SK-N-SH (cell line): ENCODE measurements around the gene VIL1. TPM values are rescaled to one million over a fixed set of nuclear protein-coding genes. Genes with fewer than 3 reads are reported as not detected.
A peak's percentile ranks its signal among the peaks of the same experiment; 100 is the strongest.

Experiments used
- CTCF ChIA-PET: fragments of 300-600, 350-600 bp; formaldehyde crosslinking; extraction: SDS; loops from one replicate; lab custom pipeline; 2021; lab: Yijun Ruan, JAX
- POLR2A ChIA-PET: fragments of 350-600 bp; sonication (Branson Sonifier 250); formaldehyde crosslinking; extraction: SDS; loops from one replicate; lab custom pipeline; 2020; ENCODE audit warnings: antibody characterized with exemption, inconsistent platforms; lab: Yijun Ruan, JAX
- DNase-seq: peaks from one replicate; pipeline ENCODE4 v3.0.0; 2012
- H2AFZ ChIP-seq: fragments of 200-600 bp; sonication (generic); 2 replicates; pipeline ENCODE4 v1.8.1; 2016; ENCODE audit warnings: antibody characterized with exemption, mild to moderate bottlenecking, low read depth
- H3F3A ChIP-seq: fragments of 200-600 bp; sonication (generic); replicated peaks from 2 replicates; pipeline ENCODE3; 2016; ENCODE audit warnings: antibody characterized with exemption, mild to moderate bottlenecking; ENCODE audit not compliant: insufficient read depth
- H3K27ac ChIP-seq, 2 experiments: fragments of 200-500 bp in 1 of 2; fragments of 200-600 bp in 1 of 2; sonication (Bioruptor generic) in 1 of 2; sonication (generic), shearing (Covaris generic) in 1 of 2; 2 replicates each; pipeline versions ENCODE4 v1.5.1 to v1.6.1; 2014 to 2016; ENCODE audit warnings: low read depth in 2 of 2, inconsistent platforms in 1 of 2, low read length in 1 of 2, mild to moderate bottlenecking in 1 of 2, mixed read lengths in 1 of 2
- H3K27me3 ChIP-seq: fragments of 200-600 bp; sonication (generic), shearing (Covaris generic); 2 replicates; pipeline ENCODE4 v1.6.1; 2016; ENCODE audit warnings: mixed run types; ENCODE audit not compliant: insufficient read depth
- H3K36me3 ChIP-seq, 2 experiments: fragments of 200-500 bp in 1 of 2; fragments of 200-600 bp in 1 of 2; sonication (Bioruptor generic) in 1 of 2; sonication (generic) in 1 of 2; replicated peaks in 1 of 2; 2 replicates each; pipeline versions ENCODE3 to v1.5.1; 2014 to 2016; ENCODE audit warnings: low read length in 1 of 2, mild to moderate bottlenecking in 1 of 2; ENCODE audit not compliant: insufficient read depth in 2 of 2, control insufficient read depth in 1 of 2
- H3K4me1 ChIP-seq, 2 experiments: fragments of 200-500 bp in 1 of 2; fragments of 200-600 bp in 1 of 2; sonication (Bioruptor generic) in 1 of 2; sonication (generic), shearing (Covaris generic) in 1 of 2; 2 replicates each; pipeline versions ENCODE4 v1.5.1 to v1.6.1; 2014 to 2016; ENCODE audit warnings: low read depth in 1 of 2, low read length in 1 of 2, mixed run types in 1 of 2; ENCODE audit not compliant: insufficient read depth in 2 of 2, control insufficient read depth in 1 of 2
- H3K4me2 ChIP-seq: fragments of 200-600 bp; sonication (generic), shearing (Covaris generic); 2 replicates; pipeline ENCODE4 v1.6.1; 2017; ENCODE audit warnings: mixed run types
- H3K4me3 ChIP-seq, 2 experiments: fragments of 200-500 bp in 1 of 2; fragments of 200-600 bp in 1 of 2; sonication (Bioruptor generic) in 1 of 2; sonication (generic), shearing (Covaris generic) in 1 of 2; 2 replicates each; pipeline versions ENCODE4 v1.5.1 to v1.8.1; 2014 to 2016; ENCODE audit warnings: low read depth in 2 of 2, inconsistent platforms in 1 of 2, low read length in 1 of 2, mild to moderate bottlenecking in 1 of 2, mixed read lengths in 1 of 2, moderate library complexity in 1 of 2
- H3K79me2 ChIP-seq: fragments of 200-600 bp; sonication (generic); 2 replicates; pipeline ENCODE4 v1.8.1; 2017; ENCODE audit warnings: mild to moderate bottlenecking; ENCODE audit not compliant: insufficient read depth
- H3K9ac ChIP-seq: fragments of 200-600 bp; sonication (generic); 2 replicates; pipeline ENCODE4 v1.6.1; 2017; ENCODE audit warnings: mixed run types
- H3K9me2 ChIP-seq: fragments of 200-600 bp; sonication (generic); 2 replicates; pipeline ENCODE4 v1.6.1; 2017; ENCODE audit warnings: mixed run types
- H3K9me3 ChIP-seq: fragments of 200-600 bp; sonication (generic); 2 replicates; pipeline ENCODE4 v1.6.1; 2017; ENCODE audit warnings: mixed run types, mild to moderate bottlenecking, moderate library complexity
- H4K20me1 ChIP-seq: fragments of 200-600 bp; sonication (generic); 2 replicates; pipeline ENCODE4 v1.6.1; 2017; ENCODE audit warnings: mild to moderate bottlenecking, mixed run types; ENCODE audit not compliant: insufficient read depth
- CHD2 ChIP-seq: fragments of 150-350 bp; IDR thresholded peaks from 2 replicates; pipeline ENCODE4 v1.6.1; 2018; ENCODE audit warnings: low read length; ENCODE audit not compliant: partially characterized antibody
- ELF1 ChIP-seq: IDR thresholded peaks from 2 replicates; pipeline ENCODE4 v1.4.0; 2012
- EZH2phosphoT487 ChIP-seq: fragments of 200-600 bp; sonication (generic); IDR thresholded peaks from 2 replicates; pipeline ENCODE4 v1.6.1; 2017; ENCODE audit warnings: low read depth, mixed run types, mild to moderate bottlenecking, antibody characterized with exemption, moderate library complexity, borderline replicate concordance
- FOXJ3 ChIP-seq: sonication (generic); formaldehyde crosslinking; IDR thresholded peaks from 2 replicates; pipeline ENCODE4 v1.5.1; 2020; ENCODE audit warnings: mild to moderate bottlenecking, missing genetic modification reagents
- GABPA ChIP-seq: IDR thresholded peaks from 2 replicates; pipeline ENCODE4 v1.4.0; 2012; ENCODE audit warnings: low read depth, mild to moderate bottlenecking
- GATA2 ChIP-seq: sonication (generic); formaldehyde crosslinking; IDR thresholded peaks from 2 replicates; pipeline ENCODE4 v1.5.0; 2020; ENCODE audit warnings: mild to moderate bottlenecking, missing genetic modification reagents
- JUND ChIP-seq: IDR thresholded peaks from 2 replicates; pipeline ENCODE4 v1.4.0; 2012
- MEF2A ChIP-seq: IDR thresholded peaks from 2 replicates; pipeline ENCODE4 v1.4.0; 2012; ENCODE audit warnings: low read depth, borderline replicate concordance
- MXI1 ChIP-seq: IDR thresholded peaks from 2 replicates; pipeline ENCODE4 v1.6.1; 2012; ENCODE audit warnings: mild to moderate bottlenecking, low read depth, low read length, improper control_type of control experiment
- NFIC ChIP-seq: IDR thresholded peaks from 2 replicates; pipeline ENCODE4 v1.4.0; 2012; ENCODE audit warnings: borderline replicate concordance
- NRF1 ChIP-seq: IDR thresholded peaks from 2 replicates; pipeline ENCODE4 v1.6.1; 2012; ENCODE audit warnings: low read depth, mild to moderate bottlenecking, low read length
- POLR2AphosphoS5 ChIP-seq: IDR thresholded peaks from 2 replicates; pipeline ENCODE4 v1.6.1; 2012; ENCODE audit warnings: low read depth, low read length
- RCOR1 ChIP-seq: fragments of 150-350 bp; IDR thresholded peaks from 2 replicates; pipeline ENCODE4 v1.6.1; 2017; ENCODE audit warnings: antibody characterized with exemption, low read length
- REST ChIP-seq: IDR thresholded peaks from 2 replicates; pipeline ENCODE4 v1.6.1; 2012; ENCODE audit warnings: mild to moderate bottlenecking, low read depth, low read length, moderate library complexity
- SIN3A ChIP-seq: IDR thresholded peaks from 2 replicates; pipeline ENCODE4 v1.6.1; 2012; ENCODE audit warnings: low read depth, mild to moderate bottlenecking, low read length, moderate library complexity, borderline replicate concordance
- SMC3 ChIP-seq: IDR thresholded peaks from 2 replicates; pipeline ENCODE4 v1.6.1; 2012; ENCODE audit warnings: low read depth, low read length, improper control_type of control experiment
- TAF1 ChIP-seq: IDR thresholded peaks from 2 replicates; pipeline ENCODE4 v1.6.1; 2012; ENCODE audit warnings: low read depth, mild to moderate bottlenecking, low read length, moderate library complexity, borderline replicate concordance
- TCF12 ChIP-seq: IDR thresholded peaks from 2 replicates; pipeline ENCODE4 v1.4.0; 2012
- WGBS: methylation state at CpG from one replicate; pipeline ENCODE4 v1.1.6; 2017; ENCODE audit warnings: low lambda C conversion rate; 5-methylcytosine and 5-hydroxymethylcytosine counted together
- polyA plus RNA-seq, 3 experiments: library from polyadenylated mRNA; depleted of rRNA; stranded (reverse); fragments of >200 nt; gene quantifications; 2 replicates each; pipeline ENCODE4 v1.2.3, GENCODE V29; 2012

VIL1 gene
- polyA plus RNA-seq, 1 of the 3 experiments (the other 2 are of a cell fraction) = under 0.01 TPM

GRCh38 chr2:218395456-218395825, 23.5 kb upstream of the VIL1 start:
- ChIA-PET CTCF (interaction anchor here (0.8 to 5.3 kb wide), 18 partner anchors 8 to 223 kb away, joined by 3 to 31 read pairs (median 4); partner anchors contain the start of genes AAMP and PNKD), POLR2A (interaction anchor here (0.5 to 1.0 kb wide), 2 partner anchors 72 to 125 kb away, joined by 3 to 4 read pairs; partner anchors contain the start of genes AAMP and PNKD)
- H3K27me3 ChIP-seq = no peaks in the 10 kb centered on the region
- TF ChIP-seq TCF12 (no peak), FOXJ3 (CRISPR knock-in tag) (no peak), NFIC (no peak), NRF1 (no peak), EZH2phosphoT487 (no peak), POLR2AphosphoS5 (no peak), MXI1 (no peak), TAF1 (no peak), REST (no peak), ELF1 (no peak), GATA2 (CRISPR knock-in tag) (no peak), SIN3A (no peak), CHD2 (no peak), SMC3 (no peak), GABPA (no peak), MEF2A (no peak), RCOR1 (no peak), JUND (no peak)
- peak overlapping the region; percentile 94 for H3K9ac ChIP-seq
- peaks cover 17% of the 10 kb centered on the region for H3F3A ChIP-seq
- no peaks in the 10 kb centered on the region for H3K36me3 ChIP-seq
- H3K9me2 ChIP-seq = no peaks in the 10 kb centered on the region
- peak overlapping the region; percentile 89 for H2AFZ ChIP-seq
- H3K4me2 ChIP-seq = peak overlapping the region; percentile 87; the same call in 1 of the 2 replicates
- H3K27ac ChIP-seq = peak overlapping the region; percentile 64 to 95; a peak in 3 of 4 replicates
- WGBS = 63% methylated on average over 13 of the region's 16 CpGs
- peaks cover 18% of the 10 kb centered on the region for H3K79me2 ChIP-seq
- DNase-seq = no peak
- no peaks in the 10 kb centered on the region for H3K9me3 ChIP-seq
- H3K4me1 ChIP-seq = peaks cover 15 to 24% of the 10 kb centered on the region in 2 experiments; a peak in 3 of 4 replicates
- H4K20me1 ChIP-seq = no peaks in the 10 kb centered on the region
- H3K4me3 ChIP-seq = peak overlapping the region; percentile 88 to 92
